Activated T-helper 2 cell treated with anti-CD3 and anti-CD28 coated beads, Interferon-gamma antibody, Interleukin-2, Interleukin-4, amounts not matched to agents 10 μg/mL and 5 μg/mL and 100 μg/mL, durations not matched to agents 14 hours and 24 hours and 36 hours (primary cell): ENCODE results near the gene CAMK2A. TPM values are rescaled to one million over a fixed set of nuclear protein-coding genes. Genes with fewer than 3 reads are reported as not detected.

Experiments
- DNase-seq: peaks from one replicate; pipeline ENCODE4 v3.0.0; 2021; ENCODE audit warnings: low spot score
- H3K27ac Mint-ChIP-seq: one replicate; pipeline ENCODE4 v1.8.0; 2021; ENCODE audit warnings: mixed read lengths
- H3K27me3 Mint-ChIP-seq: one replicate; pipeline ENCODE4 v1.8.0; 2021; ENCODE audit warnings: low read depth, mixed read lengths
- H3K36me3 Mint-ChIP-seq: one replicate; pipeline ENCODE4 v1.8.0; 2021; ENCODE audit warnings: low read depth, mixed read lengths
- H3K4me1 Mint-ChIP-seq: one replicate; pipeline ENCODE4 v1.8.0; 2021; ENCODE audit warnings: low read depth, mixed read lengths
- H3K4me3 Mint-ChIP-seq: one replicate; pipeline ENCODE4 v1.8.0; 2021; ENCODE audit warnings: low read depth, mild to moderate bottlenecking, moderate library complexity, mixed read lengths
- H3K9me3 Mint-ChIP-seq: one replicate; pipeline ENCODE4 v1.8.0; 2021; ENCODE audit warnings: mixed read lengths
- intact Hi-C: fragments of 100-400 bp; cut with micrococcal nuclease; formaldehyde crosslinking; loops from one replicate; pipeline ENCODE4 v1.15.1; 2023
- total RNA-seq: library from RNA; stranded (reverse); gene quantifications from 2 replicates; pipeline ENCODE4 v1.2.3, GENCODE V29; 2022

CAMK2A gene
- total RNA-seq, 1 donor from 2014 or later, result not detected

DNA sequence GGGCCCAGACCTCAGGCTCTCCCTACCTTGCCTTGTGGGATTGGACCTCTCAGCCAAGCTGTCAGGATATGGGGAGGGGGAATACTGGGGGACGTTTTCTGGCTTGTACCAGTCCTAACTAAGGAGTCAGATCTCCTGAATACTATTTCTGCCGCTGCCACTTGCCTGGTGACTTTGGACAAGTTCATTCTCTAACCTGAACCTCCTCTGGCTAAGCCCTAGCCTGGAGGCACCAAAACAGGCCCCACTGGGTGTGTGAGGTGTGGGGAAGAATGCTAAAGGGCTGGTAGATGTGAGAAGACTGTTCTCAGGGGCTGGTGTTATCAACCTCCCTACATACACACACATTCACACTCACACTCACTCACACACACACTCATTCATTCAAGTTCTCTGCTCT, 98.6 kb downstream of the CAMK2A start:
- no peak overlapping the region for H3K27ac Mint-ChIP-seq
- H3K4me3 Mint-ChIP-seq, result no peak overlapping the region
- H3K9me3 Mint-ChIP-seq, result no peaks in the 10 kb centered on the region
- DNase-seq, result no peak
- intact Hi-C loops, result no loop called here
- H3K27me3 Mint-ChIP-seq, result peaks cover 33% of the 10 kb centered on the region
- H3K4me1 Mint-ChIP-seq, result no peaks in the 10 kb centered on the region
- H3K36me3 Mint-ChIP-seq, result no peaks in the 10 kb centered on the region

DNA sequence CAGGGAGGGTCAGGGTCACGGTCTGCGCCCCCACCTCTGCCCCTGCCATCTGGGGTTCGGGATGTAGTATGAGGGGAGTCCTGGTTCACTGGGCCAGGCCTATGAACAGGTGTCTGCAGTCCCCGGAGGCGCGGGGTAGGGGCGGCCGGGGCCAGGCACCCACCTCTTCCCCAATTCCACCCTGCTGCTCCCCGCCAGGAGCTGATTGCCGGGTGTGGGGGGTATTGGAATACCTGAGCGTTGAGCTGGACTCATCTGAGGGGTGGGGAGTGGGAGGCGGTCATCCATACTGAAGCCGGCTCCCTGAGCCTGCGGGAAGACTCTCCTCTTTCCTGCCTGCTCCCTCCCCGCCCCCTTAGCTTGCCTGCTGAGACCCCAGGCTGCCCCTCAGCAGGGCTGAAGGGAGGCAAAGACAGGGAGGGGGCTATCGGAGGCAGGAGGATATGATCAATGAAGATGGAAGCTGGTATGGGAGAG, 99.0 kb downstream of the CAMK2A start:
- Mint-ChIP-seq H3K4me3 (no peak overlapping the region), H3K4me1 (no peaks in the 10 kb centered on the region), H3K36me3 (no peaks in the 10 kb centered on the region), H3K27me3 (peaks cover 33% of the 10 kb centered on the region), H3K9me3 (no peaks in the 10 kb centered on the region), H3K27ac (no peak overlapping the region)
- intact Hi-C loops, result no loop called here
- no peak for DNase-seq

GRCh38 chr5:150189728-150190502, 99.7 kb downstream of the CAMK2A start, which contains the start of gene SLC6A7:
Gene SLC6A7, plus strand, starts transcription at chr5:150190062. Its CDS starts 266 bp downstream, at chr5:150190328.
- no peak within 1 kb of the TSS for H3K4me3 Mint-ChIP-seq
- intact Hi-C loops, result no loop called here
- no peak within 1 kb of the TSS for H3K27ac Mint-ChIP-seq
- H3K9me3 Mint-ChIP-seq, result no peaks in the 10 kb centered on the region
- H3K4me1 Mint-ChIP-seq, result no peaks in the 10 kb centered on the region
- H3K36me3 Mint-ChIP-seq, result no peaks in the 10 kb centered on the region
- H3K27me3 Mint-ChIP-seq, result peaks cover 34% of the 10 kb centered on the region
- no peak for DNase-seq

GRCh38 chr5:150189326-150189725, 100.2 kb downstream of the CAMK2A start:
- H3K4me1 Mint-ChIP-seq, result no peaks in the 10 kb centered on the region
- H3K27ac Mint-ChIP-seq, result no peak overlapping the region
- peaks cover 34% of the 10 kb centered on the region for H3K27me3 Mint-ChIP-seq
- intact Hi-C loops, result no loop called here
- no peak for DNase-seq
- H3K9me3 Mint-ChIP-seq, result no peaks in the 10 kb centered on the region
- H3K36me3 Mint-ChIP-seq, result no peaks in the 10 kb centered on the region
- no peak overlapping the region for H3K4me3 Mint-ChIP-seq

DNA sequence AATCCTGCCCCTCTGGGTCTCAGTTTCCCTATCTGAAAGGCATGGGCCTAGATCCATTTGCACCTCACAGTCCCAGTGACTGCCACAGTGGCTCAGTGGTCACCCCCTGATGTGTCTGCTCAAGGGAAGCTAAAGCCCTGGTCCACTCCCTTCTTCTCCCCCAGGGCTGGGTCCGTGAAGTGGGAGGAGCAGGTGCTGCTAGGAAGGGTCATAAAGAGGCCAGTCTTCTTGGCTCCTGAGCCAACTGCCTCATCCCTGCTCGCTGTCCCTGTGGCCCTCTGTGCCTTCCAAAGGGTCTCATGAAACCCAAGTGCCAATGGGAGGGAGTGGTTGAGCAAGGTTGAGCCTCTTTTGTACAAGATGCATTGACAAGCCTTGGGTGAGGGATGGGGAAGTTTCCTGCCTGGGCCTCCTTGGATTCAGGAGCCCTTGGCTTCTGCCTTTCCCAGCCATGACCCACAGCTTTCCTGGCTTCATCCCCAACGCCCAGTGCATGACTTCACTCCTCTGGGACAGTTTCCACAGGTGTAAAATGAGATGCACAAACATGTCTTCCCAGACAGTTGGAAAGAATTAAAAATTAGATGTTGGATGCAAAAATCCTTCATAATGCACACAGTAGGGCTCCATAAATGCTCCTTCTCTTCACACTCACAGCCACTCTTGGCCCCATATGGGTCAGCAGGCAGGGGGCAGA, 101.3 kb downstream of the CAMK2A start:
- no peak for DNase-seq
- intact Hi-C loops, result no loop called here
- H3K36me3 Mint-ChIP-seq, result no peaks in the 10 kb centered on the region
- peaks cover 34% of the 10 kb centered on the region for H3K27me3 Mint-ChIP-seq
- H3K4me3 Mint-ChIP-seq, result no peak overlapping the region
- H3K9me3 Mint-ChIP-seq, result no peaks in the 10 kb centered on the region
- no peak overlapping the region for H3K27ac Mint-ChIP-seq
- H3K4me1 Mint-ChIP-seq, result no peaks in the 10 kb centered on the region

DNA sequence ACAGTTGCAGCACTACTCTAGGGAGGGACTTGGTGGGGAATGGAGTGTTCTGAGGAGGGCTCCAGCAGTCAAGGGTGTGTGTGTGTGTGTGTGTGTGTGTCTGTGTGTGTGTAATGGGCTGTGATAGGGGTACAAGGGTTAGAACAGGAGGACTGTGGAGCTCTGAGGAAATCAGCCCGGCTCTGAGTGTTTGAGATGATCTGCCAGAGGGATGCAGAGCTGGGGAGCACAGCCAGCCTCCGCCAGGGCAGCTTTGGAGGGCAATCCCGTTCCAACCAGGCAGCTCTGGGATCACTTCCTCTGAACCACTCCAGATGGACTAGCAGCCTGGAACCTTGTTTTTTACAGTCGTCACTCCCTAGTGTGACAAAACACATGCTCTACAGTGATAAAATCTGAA, 102.7 kb downstream of the CAMK2A start:
- Mint-ChIP-seq H3K27me3 (peaks cover 32% of the 10 kb centered on the region), H3K36me3 (no peaks in the 10 kb centered on the region), H3K4me1 (no peaks in the 10 kb centered on the region), H3K27ac (no peak overlapping the region), H3K4me3 (no peak overlapping the region), H3K9me3 (no peaks in the 10 kb centered on the region)
- DNase-seq, result no peak
- intact Hi-C loops, result no loop called here

DNA sequence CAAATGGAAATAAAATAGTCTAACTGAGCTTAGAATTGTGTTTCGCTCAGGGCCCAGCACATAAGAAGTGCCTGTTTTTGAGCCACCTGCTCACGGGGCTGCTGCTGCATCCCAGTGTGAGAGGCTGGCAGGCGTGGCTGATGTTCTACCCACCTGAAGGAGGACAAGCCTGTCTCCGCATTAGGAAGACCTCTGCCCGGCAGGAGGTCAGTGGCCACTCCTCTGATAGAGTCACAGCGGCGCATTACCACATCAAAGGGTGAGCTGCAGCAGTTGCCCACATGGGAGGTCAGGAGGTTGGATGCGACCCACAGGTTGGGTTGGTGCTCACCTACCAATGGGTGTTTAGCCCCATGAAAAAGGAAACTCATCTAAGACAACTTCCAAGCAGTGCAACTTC, 103.4 kb downstream of the CAMK2A start:
- intact Hi-C loops, result no loop called here

DNA sequence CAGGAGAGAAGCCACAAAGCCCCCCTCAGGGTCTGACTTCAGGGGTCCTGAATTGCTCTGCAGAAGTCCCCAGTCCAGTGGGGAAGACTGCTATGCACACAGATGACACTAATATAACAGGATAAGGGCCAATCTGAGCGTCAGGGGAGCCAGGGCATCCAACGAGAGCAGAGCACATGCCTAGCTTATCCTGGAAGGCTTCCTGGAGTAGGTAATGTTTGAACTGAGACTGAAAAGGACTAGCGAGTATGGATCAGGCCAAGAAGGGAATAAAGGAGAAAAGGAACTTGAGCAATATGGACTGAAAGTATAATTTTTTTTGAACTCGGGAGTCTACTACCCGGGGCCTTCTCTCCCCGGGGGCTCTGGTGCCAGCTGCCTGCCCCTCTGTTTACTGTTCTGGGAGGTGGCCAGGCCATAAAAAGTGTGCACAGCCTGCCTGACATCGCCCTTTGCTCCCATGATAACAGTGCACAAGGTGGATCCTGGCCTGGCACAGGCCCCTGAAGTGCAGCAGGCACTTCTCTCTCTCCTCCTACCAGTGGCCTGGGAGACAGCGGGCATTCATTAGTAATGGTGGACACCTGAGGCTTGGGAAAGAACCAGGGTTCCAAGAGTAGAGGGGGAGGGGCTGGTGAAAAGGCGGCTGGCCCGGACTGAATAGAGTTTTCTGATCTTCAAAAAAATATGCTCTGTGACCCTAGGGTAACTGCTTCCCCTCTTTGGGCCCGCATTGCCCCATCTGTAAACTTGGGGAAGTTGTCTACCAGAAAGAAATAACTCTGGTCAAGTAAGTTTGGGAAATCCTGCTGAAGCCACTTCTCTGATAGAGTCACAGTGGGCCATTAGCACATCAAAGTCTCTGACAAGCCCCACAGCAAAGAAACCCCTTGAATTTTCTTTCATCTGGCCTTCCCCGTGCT, 104.3 kb downstream of the CAMK2A start:
- Mint-ChIP-seq H3K36me3 (no peaks in the 10 kb centered on the region), H3K27me3 (peaks cover 24% of the 10 kb centered on the region), H3K4me1 (no peaks in the 10 kb centered on the region), H3K4me3 (no peak overlapping the region), H3K27ac (no peak overlapping the region), H3K9me3 (no peaks in the 10 kb centered on the region)
- DNase-seq, result no peak
- intact Hi-C loops, result no loop called here

More for the DNA sequence above, 103.4 kb downstream of the CAMK2A start:
- no peaks in the 10 kb centered on the region for H3K36me3 Mint-ChIP-seq
- H3K4me1 Mint-ChIP-seq, result no peaks in the 10 kb centered on the region
- peaks cover 30% of the 10 kb centered on the region for H3K27me3 Mint-ChIP-seq
- no peak for DNase-seq
- no peaks in the 10 kb centered on the region for H3K9me3 Mint-ChIP-seq
- no peak overlapping the region for H3K4me3 Mint-ChIP-seq
- no peak overlapping the region for H3K27ac Mint-ChIP-seq

DNA sequence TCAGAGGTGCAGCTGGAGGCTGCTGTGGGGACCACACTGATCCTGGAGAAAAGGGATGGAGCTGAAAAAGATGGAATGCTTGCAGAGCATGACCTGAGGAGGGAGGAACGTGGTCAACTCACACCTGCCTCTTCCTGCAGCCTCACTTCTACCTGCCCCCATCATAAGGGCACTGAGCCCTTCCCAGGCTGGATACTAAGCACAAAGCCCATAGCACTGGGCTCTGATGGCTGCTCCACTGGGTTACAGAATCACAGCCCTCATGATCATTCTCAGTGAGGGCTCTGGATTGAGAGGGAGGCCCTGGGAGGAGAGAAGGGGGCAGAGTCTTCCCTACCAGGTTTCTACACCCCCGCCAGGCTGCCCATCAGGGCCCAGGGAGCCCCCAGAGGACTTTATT, 105.6 kb downstream of the CAMK2A start:
- no peaks in the 10 kb centered on the region for H3K36me3 Mint-ChIP-seq
- H3K27me3 Mint-ChIP-seq, result peaks cover 15% of the 10 kb centered on the region
- intact Hi-C loops, result no loop called here
- DNase-seq, result no peak
- H3K27ac Mint-ChIP-seq, result no peak overlapping the region
- no peak overlapping the region for H3K4me3 Mint-ChIP-seq
- H3K9me3 Mint-ChIP-seq, result no peaks in the 10 kb centered on the region
- no peaks in the 10 kb centered on the region for H3K4me1 Mint-ChIP-seq

DNA sequence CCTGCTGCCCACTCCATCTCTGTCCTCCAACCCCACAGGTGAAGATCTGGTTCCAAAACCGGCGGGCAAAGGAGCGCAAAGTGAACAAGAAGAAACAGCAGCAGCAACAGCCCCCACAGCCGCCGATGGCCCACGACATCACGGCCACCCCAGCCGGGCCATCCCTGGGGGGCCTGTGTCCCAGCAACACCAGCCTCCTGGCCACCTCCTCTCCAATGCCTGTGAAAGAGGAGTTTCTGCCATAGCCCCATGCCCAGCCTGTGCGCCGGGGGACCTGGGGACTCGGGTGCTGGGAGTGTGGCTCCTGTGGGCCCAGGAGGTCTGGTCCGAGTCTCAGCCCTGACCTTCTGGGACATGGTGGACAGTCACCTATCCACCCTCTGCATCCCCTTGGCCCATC, 106.1 kb downstream of the CAMK2A start:
- H3K27ac Mint-ChIP-seq, result no peak overlapping the region
- no peaks in the 10 kb centered on the region for H3K9me3 Mint-ChIP-seq
- peaks cover 11% of the 10 kb centered on the region for H3K27me3 Mint-ChIP-seq
- no peaks in the 10 kb centered on the region for H3K36me3 Mint-ChIP-seq
- intact Hi-C loops, result no loop called here
- no peak for DNase-seq
- no peak overlapping the region for H3K4me3 Mint-ChIP-seq
- H3K4me1 Mint-ChIP-seq, result no peaks in the 10 kb centered on the region

- Mint-ChIP-seq H3K27me3 (peaks cover 9% of the 10 kb centered on the region), H3K4me3 (no peak overlapping the region), H3K4me1 (no peaks in the 10 kb centered on the region), H3K9me3 (no peaks in the 10 kb centered on the region), H3K36me3 (no peaks in the 10 kb centered on the region), H3K27ac (no peak overlapping the region)
- intact Hi-C loops, result no loop called here
- no peak for DNase-seq
These were observed 106.8 kb downstream of the CAMK2A start for GRCh38 chr5:150182774-150183173.

GRCh38 chr5:150181766-150182545, 107.6 kb downstream of the CAMK2A start:
- Mint-ChIP-seq H3K27ac (no peak overlapping the region), H3K27me3 (peaks cover 2% of the 10 kb centered on the region), H3K9me3 (no peaks in the 10 kb centered on the region), H3K36me3 (no peaks in the 10 kb centered on the region), H3K4me3 (no peak overlapping the region), H3K4me1 (no peaks in the 10 kb centered on the region)
- intact Hi-C loops, result no loop called here
- DNase-seq, result no peak
